GM20000 (cell line): Measurements from ENCODE around the gene PTBP1.

ENCODE experiments used
- DNase-seq: peaks from one replicate; pipeline ENCODE4 v3.0.0; 2012; ENCODE audit warnings: low spot score
- TF ChIP-seq, protein P1 (sequence below): IDR thresholded peaks from 2 replicates; pipeline ENCODE4 v1.5.1; 2012; ENCODE audit warnings: mild to moderate bottlenecking, control low read depth; ENCODE audit errors: extremely low read depth, missing control alignments

PTBP1 gene

GRCh38 chr19:858868-859843 is 61.9 kb downstream of the PTBP1 start, which contains the start of gene CFD:
Gene CFD (plus strand): TSS chr19:859664. CDS start chr19:859690, 26 bp downstream.
- no peak for DNase-seq
- TF ChIP-seq, protein P1, sequence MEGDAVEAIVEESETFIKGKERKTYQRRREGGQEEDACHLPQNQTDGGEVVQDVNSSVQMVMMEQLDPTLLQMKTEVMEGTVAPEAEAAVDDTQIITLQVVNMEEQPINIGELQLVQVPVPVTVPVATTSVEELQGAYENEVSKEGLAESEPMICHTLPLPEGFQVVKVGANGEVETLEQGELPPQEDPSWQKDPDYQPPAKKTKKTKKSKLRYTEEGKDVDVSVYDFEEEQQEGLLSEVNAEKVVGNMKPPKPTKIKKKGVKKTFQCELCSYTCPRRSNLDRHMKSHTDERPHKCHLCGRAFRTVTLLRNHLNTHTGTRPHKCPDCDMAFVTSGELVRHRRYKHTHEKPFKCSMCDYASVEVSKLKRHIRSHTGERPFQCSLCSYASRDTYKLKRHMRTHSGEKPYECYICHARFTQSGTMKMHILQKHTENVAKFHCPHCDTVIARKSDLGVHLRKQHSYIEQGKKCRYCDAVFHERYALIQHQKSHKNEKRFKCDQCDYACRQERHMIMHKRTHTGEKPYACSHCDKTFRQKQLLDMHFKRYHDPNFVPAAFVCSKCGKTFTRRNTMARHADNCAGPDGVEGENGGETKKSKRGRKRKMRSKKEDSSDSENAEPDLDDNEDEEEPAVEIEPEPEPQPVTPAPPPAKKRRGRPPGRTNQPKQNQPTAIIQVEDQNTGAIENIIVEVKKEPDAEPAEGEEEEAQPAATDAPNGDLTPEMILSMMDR = no peak

- TF ChIP-seq, protein P1 = no peak
- DNase-seq = no peak
These were observed 64.0 kb downstream of the PTBP1 start for GRCh38 chr19:861141-861755.
